Liver (tissue), 3 donors: ENCODE results near the gene NFKB1.

Source experiments
- GABPA ChIP-seq, 2 donors: IDR thresholded peaks in 1 of 2; conservative IDR thresholded peaks in 1 of 2; 2 replicates each; pipeline ENCODE4 v1.6.1; 2016; ENCODE audit warnings: antibody characterized with exemption in 2 of 2, mild to moderate bottlenecking in 1 of 2, moderate library complexity in 1 of 2
- HNF4A ChIP-seq, 2 donors: conservative IDR thresholded peaks; 2 replicates each; pipeline ENCODE4 v1.6.1; 2016; ENCODE audit warnings: antibody characterized with exemption in 2 of 2, mild to moderate bottlenecking in 2 of 2
- HNF4G ChIP-seq: IDR thresholded peaks from 2 replicates; pipeline ENCODE4 v1.6.1; 2016; ENCODE audit warnings: antibody characterized with exemption
- JUND ChIP-seq, 2 donors: IDR thresholded peaks; 2 replicates each; pipeline ENCODE4 v1.6.1; 2016; ENCODE audit warnings: antibody characterized with exemption in 2 of 2
- NR2F2 ChIP-seq: IDR thresholded peaks from 2 replicates; pipeline ENCODE4 v1.6.1; 2016; ENCODE audit warnings: antibody characterized with exemption
- RAD21 ChIP-seq, 2 donors: IDR thresholded peaks; 2 replicates each; pipeline ENCODE4 v1.6.1; 2016; ENCODE audit warnings: antibody characterized with exemption in 2 of 2, mild to moderate bottlenecking in 2 of 2
- RXRA ChIP-seq, 2 donors: IDR thresholded peaks; 2 replicates each; pipeline ENCODE4 v1.6.1; 2017 to 2018; ENCODE audit warnings: antibody characterized with exemption in 2 of 2, mild to moderate bottlenecking in 1 of 2
- SP1 ChIP-seq: IDR thresholded peaks from 2 replicates; pipeline ENCODE4 v1.6.1; 2018; ENCODE audit warnings: antibody characterized with exemption, mild to moderate bottlenecking
- TF ChIP-seq, protein P1 (sequence below): IDR thresholded peaks from 2 replicates; pipeline ENCODE4 v1.6.1; 2016; ENCODE audit warnings: antibody characterized with exemption
- TF ChIP-seq, protein P2 (sequence below): IDR thresholded peaks from 2 replicates; pipeline ENCODE4 v1.6.1; 2016; ENCODE audit warnings: antibody characterized with exemption, mild to moderate bottlenecking
- TF ChIP-seq, protein P3 (sequence below): fragments of 150-350 bp; IDR thresholded peaks from 2 replicates; pipeline ENCODE4 v1.5.1; 2017; ENCODE audit warnings: improper control_type of control experiment, low read depth, low read length; ENCODE audit not compliant: missing input control
- TF ChIP-seq, protein P4 (sequence below): IDR thresholded peaks from 2 replicates; pipeline ENCODE4 v1.6.1; 2016; ENCODE audit warnings: antibody characterized with exemption
- TF ChIP-seq, protein P5 (sequence below): IDR thresholded peaks from 2 replicates; pipeline ENCODE4 v1.6.1; 2016; ENCODE audit warnings: antibody characterized with exemption
- donor health status: healthy.
- donor health status: healthy.

DNA sequence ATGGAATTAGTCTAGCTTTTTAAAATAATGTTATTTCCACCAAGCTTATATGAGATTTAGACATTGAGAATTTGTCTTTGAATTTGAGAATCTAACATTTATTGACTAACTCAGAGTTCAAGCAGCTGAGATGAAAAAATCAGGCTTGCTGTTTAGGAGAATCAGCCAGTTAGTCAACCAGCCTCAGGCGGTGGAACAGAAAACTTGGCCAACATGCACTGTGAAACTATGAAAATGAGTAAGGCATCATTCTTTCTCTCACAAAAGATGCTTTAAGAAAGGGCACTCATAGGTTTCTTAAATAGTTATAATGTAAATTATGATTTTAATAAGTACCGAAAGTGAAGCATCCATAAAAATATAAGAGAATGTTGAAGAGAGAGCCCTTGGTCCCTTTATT lies 84.2 kb downstream of the NFKB1 start:
- TF ChIP-seq, protein P1, sequence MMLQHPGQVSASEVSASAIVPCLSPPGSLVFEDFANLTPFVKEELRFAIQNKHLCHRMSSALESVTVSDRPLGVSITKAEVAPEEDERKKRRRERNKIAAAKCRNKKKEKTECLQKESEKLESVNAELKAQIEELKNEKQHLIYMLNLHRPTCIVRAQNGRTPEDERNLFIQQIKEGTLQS, result no peak
- no peak for TF ChIP-seq RAD21 (IDR thresholded peaks at IDR 0.05)
- TF ChIP-seq, protein P2, sequence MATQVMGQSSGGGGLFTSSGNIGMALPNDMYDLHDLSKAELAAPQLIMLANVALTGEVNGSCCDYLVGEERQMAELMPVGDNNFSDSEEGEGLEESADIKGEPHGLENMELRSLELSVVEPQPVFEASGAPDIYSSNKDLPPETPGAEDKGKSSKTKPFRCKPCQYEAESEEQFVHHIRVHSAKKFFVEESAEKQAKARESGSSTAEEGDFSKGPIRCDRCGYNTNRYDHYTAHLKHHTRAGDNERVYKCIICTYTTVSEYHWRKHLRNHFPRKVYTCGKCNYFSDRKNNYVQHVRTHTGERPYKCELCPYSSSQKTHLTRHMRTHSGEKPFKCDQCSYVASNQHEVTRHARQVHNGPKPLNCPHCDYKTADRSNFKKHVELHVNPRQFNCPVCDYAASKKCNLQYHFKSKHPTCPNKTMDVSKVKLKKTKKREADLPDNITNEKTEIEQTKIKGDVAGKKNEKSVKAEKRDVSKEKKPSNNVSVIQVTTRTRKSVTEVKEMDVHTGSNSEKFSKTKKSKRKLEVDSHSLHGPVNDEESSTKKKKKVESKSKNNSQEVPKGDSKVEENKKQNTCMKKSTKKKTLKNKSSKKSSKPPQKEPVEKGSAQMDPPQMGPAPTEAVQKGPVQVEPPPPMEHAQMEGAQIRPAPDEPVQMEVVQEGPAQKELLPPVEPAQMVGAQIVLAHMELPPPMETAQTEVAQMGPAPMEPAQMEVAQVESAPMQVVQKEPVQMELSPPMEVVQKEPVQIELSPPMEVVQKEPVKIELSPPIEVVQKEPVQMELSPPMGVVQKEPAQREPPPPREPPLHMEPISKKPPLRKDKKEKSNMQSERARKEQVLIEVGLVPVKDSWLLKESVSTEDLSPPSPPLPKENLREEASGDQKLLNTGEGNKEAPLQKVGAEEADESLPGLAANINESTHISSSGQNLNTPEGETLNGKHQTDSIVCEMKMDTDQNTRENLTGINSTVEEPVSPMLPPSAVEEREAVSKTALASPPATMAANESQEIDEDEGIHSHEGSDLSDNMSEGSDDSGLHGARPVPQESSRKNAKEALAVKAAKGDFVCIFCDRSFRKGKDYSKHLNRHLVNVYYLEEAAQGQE, result no peak
- TF ChIP-seq, protein P3, sequence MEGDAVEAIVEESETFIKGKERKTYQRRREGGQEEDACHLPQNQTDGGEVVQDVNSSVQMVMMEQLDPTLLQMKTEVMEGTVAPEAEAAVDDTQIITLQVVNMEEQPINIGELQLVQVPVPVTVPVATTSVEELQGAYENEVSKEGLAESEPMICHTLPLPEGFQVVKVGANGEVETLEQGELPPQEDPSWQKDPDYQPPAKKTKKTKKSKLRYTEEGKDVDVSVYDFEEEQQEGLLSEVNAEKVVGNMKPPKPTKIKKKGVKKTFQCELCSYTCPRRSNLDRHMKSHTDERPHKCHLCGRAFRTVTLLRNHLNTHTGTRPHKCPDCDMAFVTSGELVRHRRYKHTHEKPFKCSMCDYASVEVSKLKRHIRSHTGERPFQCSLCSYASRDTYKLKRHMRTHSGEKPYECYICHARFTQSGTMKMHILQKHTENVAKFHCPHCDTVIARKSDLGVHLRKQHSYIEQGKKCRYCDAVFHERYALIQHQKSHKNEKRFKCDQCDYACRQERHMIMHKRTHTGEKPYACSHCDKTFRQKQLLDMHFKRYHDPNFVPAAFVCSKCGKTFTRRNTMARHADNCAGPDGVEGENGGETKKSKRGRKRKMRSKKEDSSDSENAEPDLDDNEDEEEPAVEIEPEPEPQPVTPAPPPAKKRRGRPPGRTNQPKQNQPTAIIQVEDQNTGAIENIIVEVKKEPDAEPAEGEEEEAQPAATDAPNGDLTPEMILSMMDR, result no peak
- TF ChIP-seq JUND (IDR thresholded peaks at IDR 0.05), result no peak
- TF ChIP-seq, protein P4, sequence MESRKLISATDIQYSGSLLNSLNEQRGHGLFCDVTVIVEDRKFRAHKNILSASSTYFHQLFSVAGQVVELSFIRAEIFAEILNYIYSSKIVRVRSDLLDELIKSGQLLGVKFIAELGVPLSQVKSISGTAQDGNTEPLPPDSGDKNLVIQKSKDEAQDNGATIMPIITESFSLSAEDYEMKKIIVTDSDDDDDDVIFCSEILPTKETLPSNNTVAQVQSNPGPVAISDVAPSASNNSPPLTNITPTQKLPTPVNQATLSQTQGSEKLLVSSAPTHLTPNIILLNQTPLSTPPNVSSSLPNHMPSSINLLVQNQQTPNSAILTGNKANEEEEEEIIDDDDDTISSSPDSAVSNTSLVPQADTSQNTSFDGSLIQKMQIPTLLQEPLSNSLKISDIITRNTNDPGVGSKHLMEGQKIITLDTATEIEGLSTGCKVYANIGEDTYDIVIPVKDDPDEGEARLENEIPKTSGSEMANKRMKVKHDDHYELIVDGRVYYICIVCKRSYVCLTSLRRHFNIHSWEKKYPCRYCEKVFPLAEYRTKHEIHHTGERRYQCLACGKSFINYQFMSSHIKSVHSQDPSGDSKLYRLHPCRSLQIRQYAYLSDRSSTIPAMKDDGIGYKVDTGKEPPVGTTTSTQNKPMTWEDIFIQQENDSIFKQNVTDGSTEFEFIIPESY, result no peak
- TF ChIP-seq, protein P5, sequence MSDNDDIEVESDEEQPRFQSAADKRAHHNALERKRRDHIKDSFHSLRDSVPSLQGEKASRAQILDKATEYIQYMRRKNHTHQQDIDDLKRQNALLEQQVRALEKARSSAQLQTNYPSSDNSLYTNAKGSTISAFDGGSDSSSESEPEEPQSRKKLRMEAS, result no peak
- no peak for TF ChIP-seq RXRA (IDR thresholded peaks at IDR 0.05)
- no peak for TF ChIP-seq GABPA (IDR thresholded peaks at IDR 0.05 in 1 of 2, conservative IDR thresholded peaks at IDR 0.05 in 1 of 2)
- no peak for TF ChIP-seq HNF4A (conservative IDR thresholded peaks at IDR 0.05)
- TF ChIP-seq NR2F2, result no peak
- TF ChIP-seq SP1, result no peak
- no peak for TF ChIP-seq HNF4G
